Ovary (tissue), 3 donors: Measurements from ENCODE around the gene PPP1R3F.

Experiments
- EP300 ChIP-seq: sonication (generic); formaldehyde crosslinking; IDR thresholded peaks from one replicate; pipeline ENCODE4 v1.6.1; 2017; ENCODE audit warnings: antibody characterized with exemption
- TF ChIP-seq, protein P1 (sequence below), 3 donors: fragments of 450-650 bp in 2 of 3; fragments of 200-600 bp in 1 of 3; IDR thresholded peaks; one replicate each; pipeline versions ENCODE4 v1.5.1 to v1.8.0; 2016 to 2022; ENCODE audit warnings: antibody characterized with exemption in 3 of 3, mild to moderate bottlenecking in 1 of 3
- donor health status: DM: no; HTN: no; CAD: no.

DNA sequence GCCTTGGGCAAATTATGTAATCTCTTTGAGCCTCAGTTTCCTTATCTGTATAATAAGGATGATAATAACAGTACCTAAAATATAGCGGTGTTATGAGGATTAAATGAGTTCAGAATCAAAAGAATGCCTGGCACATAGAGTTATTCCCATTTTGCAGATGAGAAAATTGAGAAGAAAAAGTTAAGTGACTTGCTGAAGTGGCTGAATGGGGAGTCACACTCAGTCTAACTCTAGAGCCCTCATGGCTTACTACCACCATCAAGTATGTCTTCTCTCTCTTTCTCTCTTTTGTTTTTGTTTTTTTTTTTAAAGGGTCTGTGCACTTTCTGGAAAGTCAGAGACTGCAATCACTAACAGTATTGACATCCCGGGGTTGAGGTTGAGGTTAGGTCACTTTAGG lies 37.1 kb upstream of the PPP1R3F start:
- no peak for TF ChIP-seq EP300
- TF ChIP-seq, protein P1, sequence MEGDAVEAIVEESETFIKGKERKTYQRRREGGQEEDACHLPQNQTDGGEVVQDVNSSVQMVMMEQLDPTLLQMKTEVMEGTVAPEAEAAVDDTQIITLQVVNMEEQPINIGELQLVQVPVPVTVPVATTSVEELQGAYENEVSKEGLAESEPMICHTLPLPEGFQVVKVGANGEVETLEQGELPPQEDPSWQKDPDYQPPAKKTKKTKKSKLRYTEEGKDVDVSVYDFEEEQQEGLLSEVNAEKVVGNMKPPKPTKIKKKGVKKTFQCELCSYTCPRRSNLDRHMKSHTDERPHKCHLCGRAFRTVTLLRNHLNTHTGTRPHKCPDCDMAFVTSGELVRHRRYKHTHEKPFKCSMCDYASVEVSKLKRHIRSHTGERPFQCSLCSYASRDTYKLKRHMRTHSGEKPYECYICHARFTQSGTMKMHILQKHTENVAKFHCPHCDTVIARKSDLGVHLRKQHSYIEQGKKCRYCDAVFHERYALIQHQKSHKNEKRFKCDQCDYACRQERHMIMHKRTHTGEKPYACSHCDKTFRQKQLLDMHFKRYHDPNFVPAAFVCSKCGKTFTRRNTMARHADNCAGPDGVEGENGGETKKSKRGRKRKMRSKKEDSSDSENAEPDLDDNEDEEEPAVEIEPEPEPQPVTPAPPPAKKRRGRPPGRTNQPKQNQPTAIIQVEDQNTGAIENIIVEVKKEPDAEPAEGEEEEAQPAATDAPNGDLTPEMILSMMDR (IDR thresholded peaks at IDR 0.05) = no peak
